Testis (tissue), 3 donors: ENCODE measurements around the gene RPL12. TPM values are rescaled to one million over a fixed set of nuclear protein-coding genes. Genes with fewer than 3 reads are reported as not detected.

ENCODE experiments used
- DNase-seq: peaks from one replicate; pipeline ENCODE4 v3.0.0-alpha.2; 2019
- H3K27ac ChIP-seq, 2 donors: fragments of 200-600 bp; sonication (generic); one replicate each; pipeline ENCODE4 v1.5.1; 2019
- H3K27me3 ChIP-seq: fragments of 200-600 bp; sonication (generic); one replicate; pipeline ENCODE4 v1.5.1; 2019
- H3K36me3 ChIP-seq: fragments of 200-600 bp; sonication (generic); one replicate; pipeline ENCODE4 v1.5.1; 2017; ENCODE audit warnings: low read depth; ENCODE audit errors: missing control alignments
- H3K4me1 ChIP-seq: fragments of 200-600 bp; sonication (generic); one replicate; pipeline ENCODE4 v1.5.1; 2019
- H3K4me3 ChIP-seq, 2 donors: fragments of 200-600 bp; sonication (generic); one replicate each; pipeline ENCODE4 v1.5.1; 2017 to 2019
- H3K9me3 ChIP-seq: fragments of 200-600 bp; sonication (generic); one replicate; pipeline ENCODE4 v1.5.1; 2017
- CTCF ChIP-seq, 3 experiments: fragments of 450-650 bp in 2 of 3; fragments of 200-600 bp in 1 of 3; sonication (generic) in 1 of 3; IDR thresholded peaks; one replicate each; pipeline ENCODE4 v1.5.1; 2016 to 2019; ENCODE audit warnings: antibody characterized with exemption in 3 of 3, mild to moderate bottlenecking in 2 of 3, moderate library complexity in 1 of 3
- POLR2A ChIP-seq: fragments of 450-650 bp; IDR thresholded peaks from one replicate; pipeline ENCODE4 v1.6.1; 2017; ENCODE audit warnings: antibody characterized with exemption, mild to moderate bottlenecking, moderate library complexity
- WGBS, 2 donors: methylation state at CpG; one replicate each; pipeline ENCODE4 v1.1.5; 2018; 5-methylcytosine and 5-hydroxymethylcytosine counted together
- intact Hi-C: fragments of 100-400 bp; cut with DNase I; formaldehyde crosslinking; loops from one replicate; pipeline ENCODE4 v1.15.1; 2023; ENCODE audit warnings: low total_unique reads
- polyA plus RNA-seq: library from polyadenylated mRNA; stranded (reverse); fragments of 350-450 nt; fragmentation: Illumina TruSeq; extraction: RNeasy Lipid Tissue Mini Kit (QIAGEN cat#74804); gene quantifications from one replicate; pipeline ENCODE4 v1.2.3, GENCODE V29; 2014; ENCODE audit warnings: low read depth, low replicate concordance; ENCODE audit not compliant: insufficient read depth
- total RNA-seq, 2 donors: library from RNA; depleted of rRNA; stranded (reverse); fragments of >200 nt; gene quantifications; one replicate each; pipeline ENCODE4 v1.2.3, GENCODE V29; 2016

The RPL12 gene
- total and polyA plus RNA-seq, 3 donors from 2014 or later = 499 to 1,237 (median 950) TPM

GRCh38 chr9:127417131-127418036, 33.8 kb downstream of the RPL12 start:
- 81 to 88% methylated on average over 15 of the region's 15 CpGs for WGBS, 2 donors
- H3K27me3 ChIP-seq = no peaks in the 10 kb centered on the region
- H3K36me3 ChIP-seq = no peaks in the 10 kb centered on the region
- H3K4me3 ChIP-seq = no peak overlapping the region
- TF ChIP-seq POLR2A (no peak), CTCF (IDR thresholded peaks at IDR 0.05) (no peak)
- H3K4me1 ChIP-seq = peaks cover 4% of the 10 kb centered on the region
- H3K9me3 ChIP-seq = no peaks in the 10 kb centered on the region
- intact Hi-C loops = no loop called here
- no peak for DNase-seq
- H3K27ac ChIP-seq = no peak overlapping the region

- Histone ChIP-seq H3K27ac (no peak overlapping the region), H3K4me1 (no peaks in the 10 kb centered on the region), H3K9me3 (no peaks in the 10 kb centered on the region), H3K27me3 (no peaks in the 10 kb centered on the region), H3K36me3 (no peaks in the 10 kb centered on the region), H3K4me3 (no peak overlapping the region)
- WGBS, 2 donors = 84 to 100% methylated on average over 1 of the region's 1 CpG
- intact Hi-C loops = no loop called here
- no peak for TF ChIP-seq POLR2A
- TF ChIP-seq CTCF (IDR thresholded peaks at IDR 0.05) = no peak
- no peak for DNase-seq
These were observed 35.5 kb downstream of the RPL12 start for GRCh38 chr9:127415657-127416056.

GRCh38 chr9:127415141-127415540, 36.1 kb downstream of the RPL12 start:
- WGBS, 2 donors = 83 to 88% methylated on average over 4 of the region's 4 CpGs
- Histone ChIP-seq H3K4me1 (no peaks in the 10 kb centered on the region), H3K27me3 (no peaks in the 10 kb centered on the region), H3K27ac (no peak overlapping the region), H3K36me3 (no peaks in the 10 kb centered on the region), H3K4me3 (no peak overlapping the region), H3K9me3 (no peaks in the 10 kb centered on the region)
- DNase-seq = no peak
- TF ChIP-seq POLR2A (no peak), CTCF (IDR thresholded peaks at IDR 0.05) (no peak)
- intact Hi-C loops = no loop called here

GRCh38 chr9:127411122-127411521, 40.1 kb downstream of the RPL12 start:
- TF ChIP-seq POLR2A = no peak
- no peak for TF ChIP-seq CTCF (IDR thresholded peaks at IDR 0.05)
- no peak for DNase-seq
- Histone ChIP-seq H3K27me3 (no peaks in the 10 kb centered on the region), H3K4me3 (no peak overlapping the region), H3K4me1 (no peaks in the 10 kb centered on the region), H3K36me3 (no peaks in the 10 kb centered on the region), H3K9me3 (no peaks in the 10 kb centered on the region), H3K27ac (no peak overlapping the region)
- WGBS, 2 donors = 83 to 85% methylated on average over 4 of the region's 4 CpGs
- intact Hi-C loops = no loop called here

GRCh38 chr9:127407492-127407843, 43.7 kb downstream of the RPL12 start:
- Histone ChIP-seq H3K27me3 (no peaks in the 10 kb centered on the region), H3K4me1 (no peaks in the 10 kb centered on the region), H3K36me3 (no peaks in the 10 kb centered on the region), H3K9me3 (no peaks in the 10 kb centered on the region), H3K27ac (no peak overlapping the region), H3K4me3 (no peak overlapping the region)
- WGBS, 2 donors = 81 to 93% methylated on average over 6 of the region's 6 CpGs
- TF ChIP-seq CTCF (IDR thresholded peaks at IDR 0.05) (no peak), POLR2A (no peak)
- intact Hi-C loops = no loop called here
- DNase-seq = no peak
